HG03159 (cell line): ENCODE data around the gene SPOCD1.

Source experiments
- ATAC-seq: cut with Tn5 transposase; IDR thresholded peaks from one replicate; pipeline ENCODE4 v1.9.1; 2021; ENCODE audit warnings: mild to moderate bottlenecking, moderate library complexity; ENCODE audit not compliant: unreplicated experiment

The SPOCD1 gene

GRCh38 chr1:31773861-31774260 lies 42.0 kb downstream of the SPOCD1 start:
- no peak for ATAC-seq

- ATAC-seq, result no peak
Observed at GRCh38 chr1:31772669-31773248, 43.1 kb downstream of the SPOCD1 start.

- no peak for ATAC-seq
Observed at GRCh38 chr1:31771891-31772668, 43.7 kb downstream of the SPOCD1 start.

GRCh38 chr1:31769720-31770390 lies 46.0 kb downstream of the SPOCD1 start:
- ATAC-seq, result no peak

GRCh38 chr1:31768939-31769704 lies 46.7 kb downstream of the SPOCD1 start:
- ATAC-seq, result no peak

- ATAC-seq, result no peak
Observed at GRCh38 chr1:31768407-31768907, 47.4 kb downstream of the SPOCD1 start.

GRCh38 chr1:31767225-31767624 lies 48.6 kb downstream of the SPOCD1 start:
- ATAC-seq, result no peak

- no peak for ATAC-seq
Observed at GRCh38 chr1:31765516-31765915, 50.3 kb downstream of the SPOCD1 start.

- no peak for ATAC-seq
Observed at GRCh38 chr1:31765041-31765467, 50.8 kb downstream of the SPOCD1 start.

GRCh38 chr1:31764312-31765040 lies 51.3 kb downstream of the SPOCD1 start, which contains the start of gene ADGRB2:
ADGRB2 (minus strand) TSS chr1:31764340; CDS start chr1:31757221, 7,119 bp downstream.
- ATAC-seq, result no peak

- ATAC-seq, result no peak
Observed at GRCh38 chr1:31763671-31764311, 52.0 kb downstream of the SPOCD1 start.

- no peak for ATAC-seq
Observed at GRCh38 chr1:31762726-31763670, 52.8 kb downstream of the SPOCD1 start.

- no peak for ATAC-seq
Observed at GRCh38 chr1:31762323-31762722, 53.5 kb downstream of the SPOCD1 start.

- ATAC-seq, result no peak
Observed at GRCh38 chr1:31761883-31762282, 53.9 kb downstream of the SPOCD1 start.

GRCh38 chr1:31760471-31761470 lies 55.1 kb downstream of the SPOCD1 start:
- ATAC-seq, result no peak

GRCh38 chr1:31759298-31760023 lies 56.4 kb downstream of the SPOCD1 start:
- ATAC-seq, result no peak

GRCh38 chr1:31758823-31759222 lies 57.0 kb downstream of the SPOCD1 start:
- ATAC-seq, result no peak
